Hypothalamus (tissue), 51 donors: ENCODE data around the gene KCNMA1.

ENCODE experiments used
- DNase-seq, 51 donors: peaks; one replicate each; lab custom pipeline; 2025; lab: John Stamatoyannopoulos, UW

The KCNMA1 gene

DNA sequence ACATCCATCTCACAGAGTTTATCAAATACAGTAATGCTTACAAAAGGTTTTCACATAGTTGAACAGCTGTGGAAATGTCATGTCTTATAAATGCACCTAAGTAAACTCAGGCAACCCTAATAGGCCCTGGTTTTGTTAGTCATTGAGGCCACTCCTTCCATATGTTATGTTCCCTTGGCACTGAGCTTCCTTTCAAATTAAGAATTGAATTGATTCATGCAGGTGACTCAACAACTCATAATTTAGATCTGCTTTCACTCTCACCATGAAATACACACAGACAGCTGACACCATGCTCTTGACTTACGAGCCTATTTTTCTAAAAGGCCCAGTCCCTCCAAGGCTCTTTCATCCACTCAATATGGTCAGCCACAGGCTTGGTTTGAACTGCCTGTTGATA is 476.9 kb downstream of the KCNMA1 start:
- DNase-seq, result no peak

DNA sequence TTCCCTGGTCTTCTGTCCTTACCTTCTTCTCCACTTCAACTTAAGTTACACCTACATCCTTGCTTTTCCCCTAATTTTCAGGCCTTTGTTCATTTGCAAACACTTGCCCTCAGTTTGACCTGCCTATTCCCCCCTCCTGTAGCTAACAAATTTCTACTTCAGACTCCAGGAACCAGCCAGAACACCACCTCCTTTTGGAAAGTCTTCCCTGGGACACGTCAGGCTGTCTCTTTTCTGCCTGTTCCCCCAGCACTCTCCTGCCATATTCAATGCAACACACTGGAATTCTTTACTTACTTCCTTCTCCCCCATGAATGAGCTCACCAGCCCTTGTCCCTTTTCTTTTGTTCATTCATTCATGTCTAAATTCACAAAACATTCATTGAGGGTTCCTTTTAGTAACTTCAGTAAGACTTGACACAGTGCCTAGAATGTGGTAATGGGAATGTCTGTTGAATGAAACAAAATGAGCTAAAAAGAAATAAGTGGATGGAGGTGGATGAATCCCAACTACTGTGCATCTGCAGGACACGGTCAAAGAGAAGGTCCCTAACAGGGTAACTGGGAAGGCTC is 478.0 kb downstream of the KCNMA1 start:
- DNase-seq, result peak in 9 of 51 donors; percentile 4 to 51 (median 9)

DNA sequence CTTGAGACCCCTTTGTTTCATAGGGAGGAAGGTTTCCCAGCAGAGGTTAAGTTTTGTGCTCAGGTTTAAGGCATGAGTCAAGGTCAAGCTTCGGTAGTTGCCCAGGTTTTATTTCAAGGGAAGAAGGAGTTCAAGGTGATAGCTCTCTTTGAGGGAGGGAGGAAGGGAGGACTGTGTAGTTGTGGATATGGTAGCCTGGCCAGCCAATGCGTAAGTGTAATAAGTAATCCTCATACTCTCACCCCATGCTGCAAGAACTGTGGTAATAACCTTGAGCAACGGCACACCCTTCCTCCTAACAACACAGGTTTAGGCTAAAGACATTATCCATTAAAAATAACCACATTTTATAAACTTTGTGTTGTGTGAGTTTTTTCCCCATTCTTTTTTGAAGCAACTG is 478.9 kb downstream of the KCNMA1 start:
- no peak for DNase-seq

DNA sequence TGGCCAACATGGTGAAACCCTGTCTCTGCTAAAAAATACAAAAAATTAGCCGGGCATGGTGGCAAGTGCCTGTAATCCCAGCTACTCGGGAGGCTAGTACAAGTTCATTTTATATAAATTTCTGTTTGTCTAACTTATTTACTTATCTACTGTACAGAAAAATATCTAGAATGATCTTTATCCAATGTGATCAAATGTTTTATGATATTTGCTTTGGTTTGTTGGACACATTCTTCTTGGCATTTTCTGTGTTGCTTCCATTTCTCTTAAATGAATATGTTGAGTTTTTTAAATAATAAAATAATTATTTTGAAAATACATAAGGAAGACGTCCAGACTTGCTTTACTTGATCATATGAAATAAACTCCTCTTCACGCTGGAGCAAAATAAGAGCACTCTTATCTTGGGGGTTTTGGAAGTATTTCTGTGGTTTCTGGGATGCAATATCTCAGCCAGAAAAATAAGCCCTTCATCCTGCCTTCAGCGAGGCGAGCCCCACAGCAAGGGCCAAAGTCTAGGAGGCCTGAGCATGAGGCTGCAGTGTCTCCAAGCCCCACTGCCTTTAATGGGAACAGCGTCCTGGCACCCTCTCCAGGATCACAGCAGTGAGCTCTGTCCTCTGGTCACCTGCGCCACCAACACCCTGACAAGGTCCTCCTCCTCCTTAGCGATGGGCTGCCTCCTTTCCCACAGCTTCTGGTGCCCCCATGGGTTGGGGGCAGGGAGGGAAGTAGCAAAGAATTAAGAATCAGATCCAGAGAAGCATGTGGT is 480.2 kb downstream of the KCNMA1 start:
- DNase-seq, result no peak

DNA sequence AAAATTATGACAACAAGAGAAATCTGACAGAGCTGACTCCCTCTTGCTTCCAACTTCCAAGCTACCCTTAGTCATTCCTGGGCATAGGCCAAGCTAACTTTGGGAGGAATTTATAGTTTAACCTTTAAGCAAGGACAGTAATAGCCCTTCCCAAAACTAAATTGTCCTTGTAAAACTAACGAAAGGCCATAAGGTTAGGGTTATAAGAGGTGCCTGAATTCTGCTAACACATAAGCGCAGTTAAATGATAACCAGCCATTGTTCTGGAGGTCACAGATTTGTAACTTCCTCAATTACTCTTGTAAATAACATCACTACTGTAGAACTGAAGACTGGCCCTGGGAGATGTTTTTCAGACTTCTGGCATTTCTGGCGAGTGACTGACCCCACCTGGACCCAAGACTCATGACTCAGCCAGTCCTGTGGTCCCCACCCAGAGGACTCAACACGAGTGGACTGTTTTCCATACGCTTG is 481.2 kb downstream of the KCNMA1 start:
- DNase-seq, result no peak

DNA sequence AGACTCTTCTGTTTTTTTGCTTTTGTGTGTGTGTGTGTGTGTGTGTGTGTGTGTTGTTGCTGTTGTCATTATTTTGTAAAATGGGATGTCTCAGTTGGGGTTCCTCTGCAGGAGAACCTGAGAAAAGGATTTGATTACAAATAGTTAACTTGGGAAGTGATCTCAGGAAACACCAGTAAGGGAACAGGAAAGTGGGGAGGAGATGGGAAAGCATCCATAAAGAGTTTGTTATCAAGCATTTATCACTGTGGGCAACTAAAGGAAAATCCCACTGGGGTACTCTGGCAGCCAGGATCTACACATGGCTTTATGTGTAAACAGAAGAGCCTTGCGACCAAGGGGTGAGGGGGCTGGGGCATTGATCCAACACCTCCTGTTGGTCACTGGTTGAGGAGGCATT is 485.4 kb downstream of the KCNMA1 start:
- no peak for DNase-seq

DNA sequence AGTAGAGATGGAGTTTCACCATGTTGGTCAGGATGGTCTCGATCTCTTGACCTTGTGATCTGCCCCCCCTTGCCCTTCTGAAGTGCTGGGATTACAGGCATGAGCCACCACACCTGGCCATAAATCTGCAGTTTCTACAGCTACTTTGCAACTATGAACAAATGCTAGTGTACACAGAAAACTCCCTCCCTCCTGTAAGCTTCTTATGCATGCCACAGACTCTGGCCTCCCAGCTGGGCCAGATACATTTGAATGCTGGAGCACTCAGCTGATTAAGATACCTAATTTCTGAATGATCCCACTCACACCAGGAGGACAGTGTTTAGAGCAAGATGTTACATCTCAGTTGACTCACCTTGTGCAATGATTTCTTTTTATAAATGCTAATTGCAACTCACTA is 486.2 kb downstream of the KCNMA1 start:
- no peak for DNase-seq

DNA sequence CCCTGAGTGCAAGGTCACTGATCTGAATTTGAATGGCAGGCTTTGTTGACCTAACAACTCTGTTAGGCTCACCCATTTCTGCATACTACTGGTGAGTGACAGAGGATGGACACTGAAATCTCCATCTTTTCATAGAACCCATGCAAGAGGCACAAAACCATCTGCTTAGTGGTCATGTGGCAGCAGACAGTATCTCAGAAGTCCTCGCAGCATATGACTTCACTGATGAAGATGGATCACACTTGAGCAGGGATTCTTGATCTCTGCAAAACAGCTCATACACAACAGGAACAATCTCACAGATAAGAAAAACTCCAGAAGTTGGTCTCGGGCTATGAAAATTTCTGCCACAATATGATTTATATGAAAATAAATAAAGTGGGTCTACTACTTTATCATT is 487.9 kb downstream of the KCNMA1 start:
- no peak for DNase-seq

DNA sequence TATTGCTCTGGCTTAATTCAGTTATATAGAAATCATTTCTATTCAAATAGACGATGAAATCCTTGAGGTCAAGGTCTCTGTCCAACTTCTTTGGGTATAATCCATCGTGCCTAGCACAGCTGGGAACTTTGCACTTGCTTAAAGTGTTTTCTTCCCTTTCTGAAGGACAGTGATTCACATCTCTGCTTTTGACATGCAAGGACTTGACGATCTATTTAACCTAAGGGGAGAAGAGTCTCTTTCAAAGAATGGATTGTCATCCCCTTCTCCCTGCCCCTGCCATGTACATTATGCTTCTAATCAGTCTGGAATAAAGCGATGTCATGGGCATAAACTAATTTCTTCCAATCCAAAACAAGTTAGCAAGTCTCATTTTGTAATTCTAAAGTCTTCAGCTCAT is 488.6 kb downstream of the KCNMA1 start:
- DNase-seq, result no peak

DNA sequence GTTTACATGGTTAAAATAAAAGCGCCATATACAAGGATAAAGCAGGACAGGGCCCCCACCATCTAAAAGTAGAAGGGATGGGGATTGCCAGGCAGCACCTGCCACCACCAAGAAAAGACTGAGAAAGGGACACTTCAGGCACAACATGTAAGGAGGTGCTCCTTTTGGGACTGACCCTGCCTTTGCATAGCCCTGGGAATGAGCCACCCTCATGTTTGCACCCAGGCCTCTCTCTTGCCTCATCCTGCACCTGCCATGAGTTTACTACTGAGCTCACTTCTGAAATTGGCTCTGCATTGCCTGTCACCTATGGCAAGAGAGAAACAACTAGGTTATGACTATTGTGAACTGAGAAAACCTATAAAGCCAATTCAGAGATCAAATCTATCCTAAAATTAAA is 489.7 kb downstream of the KCNMA1 start:
- DNase-seq, result no peak

DNA sequence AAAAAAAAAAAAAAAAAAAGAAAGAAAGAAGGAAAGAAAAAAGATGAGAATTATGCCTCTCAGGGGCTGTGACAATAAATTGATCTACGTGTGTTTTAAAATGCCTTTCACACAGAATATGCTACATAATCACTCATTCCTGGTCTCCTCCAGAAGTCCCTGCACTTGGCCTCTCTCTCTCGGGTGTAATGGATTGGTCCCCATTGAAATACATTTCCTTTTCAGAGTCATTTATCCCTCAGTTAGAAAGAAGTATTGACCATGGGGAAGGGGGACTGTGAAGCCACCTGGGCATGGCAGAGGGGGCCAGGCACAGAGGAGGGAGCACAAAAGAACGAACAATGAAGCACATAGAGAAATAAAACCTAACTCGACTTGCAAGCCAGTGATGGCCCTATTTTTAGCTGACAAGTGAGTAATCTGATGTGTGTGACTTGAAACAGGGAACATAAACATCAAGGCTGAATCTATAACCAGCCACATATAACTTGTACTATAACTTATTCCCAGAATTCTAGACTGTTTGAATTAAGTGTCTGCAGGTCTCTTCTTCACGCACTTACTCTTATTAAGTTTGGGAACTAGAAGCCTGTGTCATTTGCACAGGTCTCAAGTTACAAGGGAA is 490.8 kb downstream of the KCNMA1 start:
- DNase-seq, result no peak

DNA sequence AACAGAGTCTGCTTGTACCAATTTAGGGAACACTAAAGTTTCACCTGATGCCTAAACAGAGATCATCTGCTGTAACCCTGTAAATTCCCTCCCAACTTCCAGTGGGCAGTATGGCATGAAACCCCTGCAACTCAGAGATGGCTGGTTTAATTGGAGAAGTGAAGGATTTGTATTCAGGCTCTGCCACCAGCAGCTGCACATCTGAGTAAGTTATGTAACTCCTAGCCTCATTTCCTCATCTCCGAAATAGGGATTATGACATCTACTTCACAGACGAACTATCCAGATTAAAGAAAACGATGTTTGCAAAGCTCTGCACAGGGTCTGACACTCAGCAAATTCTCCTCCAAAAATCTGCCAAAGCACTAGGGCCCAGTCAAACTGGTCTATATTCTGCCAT is 493.0 kb downstream of the KCNMA1 start:
- no peak for DNase-seq

DNA sequence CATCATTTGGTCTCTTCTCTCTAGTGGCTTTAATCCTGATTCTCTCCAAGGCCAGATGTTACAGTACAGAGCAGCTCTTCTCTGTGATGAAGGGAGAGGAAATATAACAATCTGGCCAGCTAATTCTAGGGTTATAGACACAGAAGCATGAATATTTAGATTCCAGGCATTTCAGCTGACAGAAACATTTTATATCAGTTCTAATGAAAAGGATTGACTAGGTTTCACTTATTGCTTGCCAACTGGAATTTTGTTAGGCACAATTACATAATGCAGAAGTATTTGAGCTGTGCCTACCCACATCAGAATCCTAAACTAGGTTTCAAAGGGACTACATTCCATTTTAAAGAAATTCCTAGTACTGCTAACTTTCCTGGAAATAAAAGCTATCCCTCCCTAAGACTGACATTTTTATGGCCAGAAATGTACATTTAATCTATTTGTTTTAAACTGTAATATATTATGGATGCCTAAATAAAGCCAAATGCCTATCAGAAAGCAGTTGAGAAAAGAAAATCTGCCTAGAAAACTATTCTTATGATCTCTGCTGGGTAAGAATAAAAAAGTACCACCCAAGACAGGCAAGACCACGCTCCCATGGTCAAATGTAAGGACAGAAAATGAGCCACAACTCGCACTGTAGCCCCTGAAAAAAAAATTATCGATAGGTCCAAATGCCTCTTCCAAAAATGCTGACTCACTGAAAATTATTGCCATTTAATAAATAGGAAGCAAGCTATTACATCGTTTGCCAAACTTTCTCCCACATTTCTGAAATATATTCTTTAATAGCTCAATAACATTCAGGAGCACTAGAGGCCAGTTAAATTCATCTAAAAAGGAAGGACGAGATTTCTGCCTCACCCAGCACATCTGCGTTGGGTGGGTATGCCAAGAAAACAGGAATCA is 498.1 kb downstream of the KCNMA1 start:
- DNase-seq, result no peak

DNA sequence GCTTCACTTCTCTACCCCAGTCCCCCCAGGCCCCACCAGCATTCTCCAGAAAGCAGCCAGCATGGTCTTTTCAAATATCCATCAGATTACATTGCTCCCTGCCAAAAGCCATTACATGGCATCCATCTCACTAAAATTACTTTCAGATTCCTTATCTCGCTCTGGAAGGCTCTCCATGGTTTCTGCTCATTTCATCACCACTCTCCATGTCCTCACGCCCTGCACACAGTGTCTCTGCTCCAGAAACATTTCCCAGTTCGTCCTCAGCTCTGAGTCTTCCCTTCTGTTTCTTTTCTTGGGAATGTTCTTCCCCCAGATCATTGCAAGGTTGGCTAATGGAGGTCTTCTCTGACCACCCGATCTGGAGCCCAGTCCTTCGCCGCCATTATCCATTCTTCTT is 499.1 kb downstream of the KCNMA1 start:
- no peak for DNase-seq

DNA sequence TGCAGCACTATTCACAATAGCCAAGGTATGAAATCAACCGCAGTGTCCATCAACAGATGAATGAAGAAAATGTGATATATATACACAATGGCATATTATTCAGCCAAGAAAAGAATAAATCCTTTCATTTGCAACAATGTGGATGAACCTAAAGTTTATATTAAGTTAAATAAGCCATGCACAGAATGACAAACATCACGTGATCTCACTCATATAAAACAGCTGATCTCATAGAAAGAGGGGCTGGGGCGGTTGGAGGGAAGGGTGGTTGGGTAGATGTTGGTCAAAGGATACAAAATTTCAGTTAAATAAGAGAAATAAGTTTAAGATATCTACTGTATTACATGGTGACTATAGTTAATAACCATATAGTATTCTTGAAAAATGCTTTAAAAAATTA is 502.1 kb downstream of the KCNMA1 start:
- no peak for DNase-seq

DNA sequence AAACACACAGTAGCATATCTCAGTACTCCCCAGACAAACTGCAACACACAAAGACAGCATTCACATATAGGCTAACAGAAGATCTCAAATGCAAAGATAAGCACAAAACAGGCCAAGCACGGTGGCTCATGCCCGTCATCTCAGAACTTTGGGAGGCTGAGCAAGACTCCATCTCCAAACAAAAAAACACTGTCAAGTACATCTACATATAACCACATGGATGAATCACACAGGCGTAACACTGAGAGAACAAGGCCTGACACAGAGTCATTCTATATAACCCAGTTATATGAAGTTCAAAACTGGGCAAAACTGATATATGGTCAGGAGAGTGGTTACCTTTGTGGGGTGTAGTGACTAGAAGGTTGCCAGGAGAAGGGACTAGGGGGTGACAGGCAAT is 506.4 kb downstream of the KCNMA1 start:
- DNase-seq, result no peak

DNA sequence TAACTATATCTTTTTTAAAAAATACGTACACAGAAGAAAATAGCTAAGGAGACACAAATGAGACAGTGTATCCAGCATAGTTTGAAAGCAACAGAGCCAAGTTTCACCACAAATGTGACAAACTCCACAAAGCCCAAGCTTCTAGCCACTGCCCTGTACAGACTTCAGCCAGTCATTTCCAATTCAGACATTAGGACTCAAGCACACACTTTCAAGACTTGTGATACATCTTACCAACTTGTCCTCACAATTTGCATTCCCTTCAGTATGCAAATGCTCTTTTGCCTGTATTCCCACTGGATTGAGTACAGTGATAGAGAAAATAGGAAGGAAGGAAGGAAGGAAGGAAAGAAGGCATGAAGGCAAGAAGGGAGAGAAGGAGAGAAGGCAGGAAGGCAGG is 510.4 kb downstream of the KCNMA1 start:
- no peak for DNase-seq

DNA sequence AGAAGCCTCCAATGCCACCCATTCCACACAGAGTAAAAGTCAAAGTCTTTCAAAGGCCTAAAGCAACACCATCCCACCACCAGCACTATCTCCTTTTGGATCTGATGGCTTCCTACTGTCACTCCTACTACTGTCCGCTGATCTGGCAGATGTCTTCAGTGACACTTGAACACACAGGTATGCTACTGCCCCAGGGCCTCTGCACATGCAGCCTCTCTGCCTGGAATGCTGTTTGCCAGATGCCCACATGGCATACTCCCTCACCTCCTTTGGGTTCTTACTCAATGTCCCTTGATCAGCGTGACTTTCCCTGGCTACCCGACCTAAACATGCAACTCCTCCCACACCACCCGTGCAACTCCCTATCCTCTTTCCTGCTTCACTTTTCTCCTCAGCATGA is 512.4 kb downstream of the KCNMA1 start:
- DNase-seq, result no peak

DNA sequence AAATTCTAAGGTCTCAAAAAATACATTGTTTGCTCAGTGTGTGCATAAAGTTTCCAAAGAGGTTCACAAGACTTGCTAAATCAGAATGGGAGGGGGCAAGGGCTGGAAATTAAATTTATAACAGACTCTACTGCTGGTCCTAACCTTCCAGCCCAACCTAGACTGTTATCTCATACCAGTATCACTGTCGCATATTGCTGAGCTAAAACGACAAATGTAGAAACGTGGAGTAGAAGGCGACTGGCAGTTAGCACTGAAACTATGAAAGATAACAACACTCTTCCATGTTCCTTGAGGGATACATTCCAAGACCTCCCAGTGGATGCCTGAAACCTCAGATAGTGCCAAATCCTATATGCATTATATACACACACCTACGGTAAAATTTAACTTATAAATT is 514.3 kb downstream of the KCNMA1 start:
- no peak for DNase-seq

DNA sequence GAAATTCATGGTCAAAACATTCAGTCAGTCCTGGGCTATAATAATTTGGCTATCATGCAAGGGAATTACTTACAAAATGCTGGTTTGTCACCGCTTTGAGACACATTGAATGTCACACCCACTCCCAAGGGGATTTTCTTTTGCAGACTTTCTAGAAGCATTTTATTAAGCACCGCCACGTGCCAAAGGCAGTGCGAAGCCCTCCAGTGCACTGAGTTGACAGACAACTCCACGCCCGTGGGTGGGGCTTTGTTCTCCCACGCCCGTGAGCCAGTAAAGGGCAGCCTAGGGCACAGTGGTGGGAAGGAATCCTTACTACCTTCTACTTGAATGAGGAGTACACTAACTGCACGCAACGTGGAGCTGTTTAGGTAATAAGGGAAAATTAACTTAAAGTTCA is 515.8 kb downstream of the KCNMA1 start:
- DNase-seq, result no peak
